ENCODE results near the gene MAPRE2.

The MAPRE2 gene

GRCh38 chr18:35063875-35064690 is 22.9 kb downstream of the MAPRE2 start:
- no peak for DNase-seq

GRCh38 chr18:35067454-35067853 is 26.2 kb downstream of the MAPRE2 start:
- no peak for DNase-seq

- DNase-seq: no peak
Observed at GRCh38 chr18:35071819-35072247, 30.6 kb downstream of the MAPRE2 start.

GRCh38 chr18:35072616-35073015 is 31.4 kb downstream of the MAPRE2 start:
- DNase-seq: no peak

GRCh38 chr18:35073186-35074105 is 32.2 kb downstream of the MAPRE2 start:
- no peak for DNase-seq

- no peak for DNase-seq
Observed at GRCh38 chr18:35074581-35074980, 33.4 kb downstream of the MAPRE2 start.

GRCh38 chr18:35075132-35075531 is 33.9 kb downstream of the MAPRE2 start:
- DNase-seq: no peak

GRCh38 chr18:35076135-35076924 is 35.1 kb downstream of the MAPRE2 start:
- no peak for DNase-seq

- DNase-seq: no peak
Observed at GRCh38 chr18:35077937-35078336, 36.7 kb downstream of the MAPRE2 start.

GRCh38 chr18:35080058-35080457 is 38.8 kb downstream of the MAPRE2 start:
- no peak for DNase-seq

GRCh38 chr18:35083174-35083712 is 42.0 kb downstream of the MAPRE2 start:
- DNase-seq: no peak

GRCh38 chr18:35084494-35085449 is 43.6 kb downstream of the MAPRE2 start:
- no peak for DNase-seq

GRCh38 chr18:35085450-35086380 is 44.5 kb downstream of the MAPRE2 start:
- no peak for DNase-seq

GRCh38 chr18:35086704-35087103 is 45.5 kb downstream of the MAPRE2 start:
- DNase-seq: no peak

GRCh38 chr18:35087726-35088125 is 46.5 kb downstream of the MAPRE2 start:
- DNase-seq: no peak

- no peak for DNase-seq
Observed at GRCh38 chr18:35088921-35089320, 47.7 kb downstream of the MAPRE2 start.

- no peak for DNase-seq
Observed at GRCh38 chr18:35089382-35089781, 48.2 kb downstream of the MAPRE2 start.

- no peak for DNase-seq
Observed at GRCh38 chr18:35089891-35090550, 48.8 kb downstream of the MAPRE2 start.

GRCh38 chr18:35091841-35092240 is 50.6 kb downstream of the MAPRE2 start:
- no peak for DNase-seq

Data from T1000 (cell line).